HepG2 (cell line): ENCODE measurements around the gene HIVEP2. TPM values are rescaled to one million over a fixed set of nuclear protein-coding genes. Genes with fewer than 3 reads are reported as not detected.

Experiments used
- AHDC1 ChIP-seq: sonication (generic); formaldehyde crosslinking; IDR thresholded peaks from 2 replicates; pipeline ENCODE4 v1.5.1; 2020; ENCODE audit warnings: mild to moderate bottlenecking, missing genetic modification reagents, borderline replicate concordance
- BCL6 ChIP-seq: IDR thresholded peaks from 2 replicates; pipeline ENCODE4 v1.6.1; 2016; ENCODE audit warnings: missing genetic modification reagents, missing compliant biosample characterization
- CHD4 ChIP-seq: fragments of 200-600 bp; sonication (generic); IDR thresholded peaks from 2 replicates; pipeline ENCODE4 v1.7.0; 2017; ENCODE audit warnings: mild to moderate bottlenecking, low read length, borderline replicate concordance
- EEA1 ChIP-seq: sonication (generic); formaldehyde crosslinking; IDR thresholded peaks from 2 replicates; pipeline ENCODE4 v1.5.1; 2020; ENCODE audit warnings: mild to moderate bottlenecking, missing genetic modification reagents, borderline replicate concordance
- ELF4 ChIP-seq: sonication (generic); formaldehyde crosslinking; IDR thresholded peaks from 2 replicates; pipeline ENCODE4 v1.5.0; 2020; ENCODE audit warnings: missing genetic modification reagents, mild to moderate bottlenecking, moderate library complexity, borderline replicate concordance
- FOXK2 ChIP-seq: fragments of 450-650 bp; IDR thresholded peaks from 2 replicates; pipeline ENCODE4 v1.6.1; 2016
- HNF4A ChIP-seq: sonication (generic); formaldehyde crosslinking; IDR thresholded peaks from 2 replicates; pipeline ENCODE4 v1.4.0; 2020; ENCODE audit warnings: missing genetic modification reagents
- MIER2 ChIP-seq: IDR thresholded peaks from 2 replicates; pipeline ENCODE4 v1.6.1; 2016; ENCODE audit warnings: missing biosample characterization, missing genetic modification reagents
- MLX ChIP-seq: IDR thresholded peaks from 2 replicates; pipeline ENCODE4 v1.6.1; 2016
- PITX1 ChIP-seq: sonication (generic); formaldehyde crosslinking; IDR thresholded peaks from 2 replicates; pipeline ENCODE4 v1.5.1; 2020; ENCODE audit warnings: mild to moderate bottlenecking, missing genetic modification reagents
- POLR2AphosphoS5 ChIP-seq: IDR thresholded peaks from 2 replicates; pipeline ENCODE4 v1.6.1; 2012; ENCODE audit warnings: low read depth, low read length
- REPIN1 ChIP-seq: sonication (generic); formaldehyde crosslinking; IDR thresholded peaks from 2 replicates; pipeline ENCODE4 v1.8.0; 2022; ENCODE audit warnings: missing genetic modification reagents, low read depth, mild to moderate bottlenecking, borderline replicate concordance
- SATB2 ChIP-seq: sonication (generic); formaldehyde crosslinking; IDR thresholded peaks from 2 replicates; pipeline ENCODE4 v1.5.0; 2020; ENCODE audit warnings: missing genetic modification reagents
- SMAD3 ChIP-seq: sonication (generic); formaldehyde crosslinking; IDR thresholded peaks from 2 replicates; pipeline ENCODE4 v1.4.0; 2020; ENCODE audit warnings: missing genetic modification reagents
- SRSF9 ChIP-seq: fragments of 200-400 bp; formaldehyde crosslinking; IDR thresholded peaks from 2 replicates; pipeline ENCODE4 v1.6.1; 2018; ENCODE audit warnings: borderline replicate concordance, mild to moderate bottlenecking, low read depth, low read length; ENCODE audit not compliant: insufficient read depth, poor library complexity, severe bottlenecking
- STAT6 ChIP-seq: sonication (generic); formaldehyde crosslinking; IDR thresholded peaks from 2 replicates; pipeline ENCODE4 v1.4.0; 2020; ENCODE audit warnings: missing genetic modification reagents, mild to moderate bottlenecking, borderline replicate concordance
- ZBTB42 ChIP-seq: sonication (generic); formaldehyde crosslinking; IDR thresholded peaks from 2 replicates; pipeline ENCODE4 v1.5.0; 2020; ENCODE audit warnings: mild to moderate bottlenecking, missing genetic modification reagents
- ZBTB7A ChIP-seq: sonication (generic); formaldehyde crosslinking; IDR thresholded peaks from 2 replicates; pipeline ENCODE4 v1.8.0; 2022; ENCODE audit warnings: mild to moderate bottlenecking, missing genetic modification reagents
- ZMYM4 ChIP-seq: sonication (generic); formaldehyde crosslinking; IDR thresholded peaks from 2 replicates; pipeline ENCODE4 v1.8.1; 2023; ENCODE audit warnings: mild to moderate bottlenecking, missing genetic modification reagents
- ZNF335 ChIP-seq: sonication (generic); formaldehyde crosslinking; IDR thresholded peaks from 2 replicates; pipeline ENCODE4 v1.4.0; 2020; ENCODE audit warnings: missing genetic modification reagents
- ZNF616 ChIP-seq: sonication (generic); formaldehyde crosslinking; IDR thresholded peaks from 2 replicates; pipeline ENCODE4 v1.5.0; 2020; ENCODE audit warnings: low read depth, mild to moderate bottlenecking, missing genetic modification reagents
- ZNF670 ChIP-seq: sonication (generic); formaldehyde crosslinking; IDR thresholded peaks from 2 replicates; pipeline ENCODE4 v1.8.0; 2022; ENCODE audit warnings: mild to moderate bottlenecking, missing genetic modification reagents, borderline replicate concordance
- polyA plus RNA-seq, 8 experiments: library from polyadenylated mRNA; depleted of rRNA in 3 of 8; stranded (reverse) in 7 of 8; unstranded in 1 of 8; fragments of >200 nt; fragmentation: Illumina TruSeq in 4 of 8; extraction: Trizol in 4 of 8; gene quantifications; 2 replicates each; pipeline versions ENCODE4 v1.2.1 to v1.2.3, GENCODE V29; 2011 to 2016; ENCODE audit warnings: low read depth in 4 of 8, missing spikeins in 1 of 8, mixed read lengths in 1 of 8; ENCODE audit not compliant: insufficient read depth in 1 of 8
- total RNA-seq, 5 experiments: library from RNA; depleted of rRNA; stranded (reverse); fragments of >200 nt; fragmentation: Illumina TruSeq; extraction: Trizol; gene quantifications; 2 replicates each; pipeline ENCODE4 v1.2.3, GENCODE V29; 2016; ENCODE audit warnings: low read depth in 1 of 5

The HIVEP2 gene
- total and polyA plus RNA-seq, 2 of the 13 experiments (the other 11 are each of a cell fraction or from before 2014, with no cell fraction given), result 3.4 to 12.9 TPM

- TF ChIP-seq BCL6 (CRISPR knock-in tag) (peak; percentile 87), ZBTB7A (CRISPR knock-in tag) (no peak), AHDC1 (CRISPR knock-in tag) (0 out of 2 replicates have a peak, but pooled peaks have one; percentile 22), HNF4A (CRISPR knock-in tag) (0 out of 2 replicates have a peak, but pooled peaks have one; percentile 28), REPIN1 (CRISPR knock-in tag) (peak; percentile 77), PITX1 (CRISPR knock-in tag) (no peak; the same call in 1 of the 2 replicates), ELF4 (no peak), EEA1 (no peak), ZNF335 (CRISPR knock-in tag) (peak; percentile 4; the same call in 1 of the 2 replicates), ZNF670 (no peak), MIER2 (CRISPR knock-in tag) (no peak), SATB2 (no peak), ZNF616 (CRISPR knock-in tag) (no peak), STAT6 (CRISPR knock-in tag) (no peak), CHD4 (no peak), FOXK2 (peak; percentile 72), MLX (CRISPR knock-in tag) (0 out of 2 replicates have a peak, but pooled peaks have one; percentile 26), SRSF9 (no peak), SMAD3 (CRISPR knock-in tag) (peak; percentile 62; the same call in 1 of the 2 replicates), POLR2AphosphoS5 (no peak; the same call in 1 of the 2 replicates), ZMYM4 (CRISPR knock-in tag) (peak; percentile 78), ZBTB42 (CRISPR knock-in tag) (no peak)
Observed at GRCh38 chr6:142946924-142947713, 2.1 kb upstream of the HIVEP2 start (continued).
